Kidney epithelial cell (primary cell): Measurements from ENCODE around the gene GRIN1. TPM values are rescaled to one million over a fixed set of nuclear protein-coding genes. Genes with fewer than 3 reads are reported as not detected.
"Not testable (repeated sequence)": the region's sequence is repeated elsewhere in the genome, so short reads cannot be mapped to it uniquely, and the experiment has no call there.

Experiments
- DNase-seq: peaks from one replicate; pipeline ENCODE4 v3.0.0-alpha.2; 2010; ENCODE audit warnings: low read depth
- H3K27me3 ChIP-seq: 2 replicates; pipeline ENCODE4 v1.6.0; 2011; ENCODE audit warnings: low read length; ENCODE audit not compliant: control insufficient read depth, insufficient read depth
- H3K36me3 ChIP-seq: 2 replicates; pipeline ENCODE4 v1.5.1; 2011; ENCODE audit warnings: low read length; ENCODE audit not compliant: control insufficient read depth, insufficient read depth
- H3K4me3 ChIP-seq: 2 replicates; pipeline ENCODE4 v1.5.1; 2011; ENCODE audit warnings: low read depth, mild to moderate bottlenecking, control low read depth, low read length
- total RNA-seq: library from RNA; depleted of rRNA; stranded (reverse); fragments of >200 nt; gene quantifications from 2 replicates; pipeline ENCODE4 v1.2.3, GENCODE V29; 2015
- TF ChIP-seq, protein P1 (sequence below): IDR thresholded peaks from 2 replicates; pipeline ENCODE4 v1.5.1; 2011; ENCODE audit warnings: mild to moderate bottlenecking, moderate library complexity, low read length, control low read depth, inconsistent platforms; ENCODE audit not compliant: insufficient read depth, poor library complexity, severe bottlenecking

Gene GRIN1
- total RNA-seq, 1 donor from 2014 or later = 0.04 TPM

DNA sequence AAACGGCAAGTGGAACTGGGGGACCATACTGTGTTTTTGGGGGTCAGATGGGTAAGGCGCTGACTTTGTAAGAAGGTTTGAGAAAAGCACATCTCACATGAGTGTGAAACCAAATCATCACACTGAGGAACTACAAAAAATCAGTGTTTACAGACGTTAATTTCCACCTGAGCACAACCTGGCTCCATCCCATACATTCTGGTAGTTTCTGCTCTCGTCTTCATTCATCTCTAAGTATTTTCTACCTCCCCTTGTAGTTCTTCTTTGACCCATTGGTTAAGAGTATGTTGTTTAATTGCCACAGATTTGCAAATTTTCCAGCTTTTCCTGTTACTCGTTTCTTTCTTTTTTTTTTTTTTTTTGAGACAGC lies 15.5 kb upstream of the GRIN1 start:
- no peaks in the 10 kb centered on the region for H3K27me3 ChIP-seq
- TF ChIP-seq, protein P1, sequence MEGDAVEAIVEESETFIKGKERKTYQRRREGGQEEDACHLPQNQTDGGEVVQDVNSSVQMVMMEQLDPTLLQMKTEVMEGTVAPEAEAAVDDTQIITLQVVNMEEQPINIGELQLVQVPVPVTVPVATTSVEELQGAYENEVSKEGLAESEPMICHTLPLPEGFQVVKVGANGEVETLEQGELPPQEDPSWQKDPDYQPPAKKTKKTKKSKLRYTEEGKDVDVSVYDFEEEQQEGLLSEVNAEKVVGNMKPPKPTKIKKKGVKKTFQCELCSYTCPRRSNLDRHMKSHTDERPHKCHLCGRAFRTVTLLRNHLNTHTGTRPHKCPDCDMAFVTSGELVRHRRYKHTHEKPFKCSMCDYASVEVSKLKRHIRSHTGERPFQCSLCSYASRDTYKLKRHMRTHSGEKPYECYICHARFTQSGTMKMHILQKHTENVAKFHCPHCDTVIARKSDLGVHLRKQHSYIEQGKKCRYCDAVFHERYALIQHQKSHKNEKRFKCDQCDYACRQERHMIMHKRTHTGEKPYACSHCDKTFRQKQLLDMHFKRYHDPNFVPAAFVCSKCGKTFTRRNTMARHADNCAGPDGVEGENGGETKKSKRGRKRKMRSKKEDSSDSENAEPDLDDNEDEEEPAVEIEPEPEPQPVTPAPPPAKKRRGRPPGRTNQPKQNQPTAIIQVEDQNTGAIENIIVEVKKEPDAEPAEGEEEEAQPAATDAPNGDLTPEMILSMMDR = no peak
- H3K36me3 ChIP-seq = no peaks in the 10 kb centered on the region
- no peak for DNase-seq
- H3K4me3 ChIP-seq = no peak overlapping the region

DNA sequence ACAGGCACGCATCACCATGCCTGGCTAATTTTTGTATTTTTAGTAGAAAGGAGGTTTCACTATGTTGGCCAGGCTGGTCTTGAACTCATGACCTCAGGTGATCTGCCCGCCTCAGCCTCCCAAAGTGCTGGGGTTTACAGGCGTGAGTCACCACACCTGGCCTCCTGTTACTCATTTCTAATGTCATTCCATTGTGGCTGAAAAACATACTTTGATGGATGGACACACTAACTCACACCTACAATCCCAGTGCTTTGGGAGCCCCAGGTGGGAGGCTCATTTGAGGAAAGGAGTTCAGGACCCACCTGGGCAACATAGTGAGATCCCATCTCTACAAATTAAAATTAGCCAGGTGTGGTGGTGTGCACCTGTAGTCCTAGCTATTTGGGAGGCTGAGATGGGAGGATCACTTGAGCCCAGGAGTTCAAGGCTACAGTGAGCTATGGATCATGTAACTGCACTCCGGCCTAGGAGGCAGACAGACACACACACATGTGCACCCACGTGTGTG lies 14.9 kb upstream of the GRIN1 start:
- not testable (repeated sequence) for H3K4me3 ChIP-seq, DNase-seq, H3K27me3 ChIP-seq, H3K36me3 ChIP-seq

DNA sequence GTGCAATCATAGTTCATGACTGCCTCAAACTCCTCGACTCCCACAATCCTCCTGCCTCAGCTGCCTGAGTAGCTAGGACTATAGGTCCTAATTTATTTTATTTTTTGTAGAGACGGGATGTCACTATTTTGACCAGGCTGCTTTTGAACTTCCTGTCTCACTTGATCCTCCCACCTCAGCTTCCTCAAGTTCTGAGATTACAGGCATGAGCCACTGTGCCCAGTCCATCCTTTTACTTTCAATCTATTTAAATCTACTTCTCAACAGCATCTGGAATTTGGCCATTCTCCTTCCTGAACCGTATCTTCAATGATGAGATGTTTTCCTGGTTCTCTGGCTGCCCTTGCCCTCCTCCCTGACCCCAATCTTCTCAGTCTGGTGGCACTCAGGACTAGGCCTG lies 12.2 kb upstream of the GRIN1 start:
- no peak for DNase-seq
- Histone ChIP-seq H3K36me3 (no peaks in the 10 kb centered on the region), H3K4me3 (no peak overlapping the region), H3K27me3 (no peaks in the 10 kb centered on the region)
- TF ChIP-seq, protein P1 = no peak

DNA sequence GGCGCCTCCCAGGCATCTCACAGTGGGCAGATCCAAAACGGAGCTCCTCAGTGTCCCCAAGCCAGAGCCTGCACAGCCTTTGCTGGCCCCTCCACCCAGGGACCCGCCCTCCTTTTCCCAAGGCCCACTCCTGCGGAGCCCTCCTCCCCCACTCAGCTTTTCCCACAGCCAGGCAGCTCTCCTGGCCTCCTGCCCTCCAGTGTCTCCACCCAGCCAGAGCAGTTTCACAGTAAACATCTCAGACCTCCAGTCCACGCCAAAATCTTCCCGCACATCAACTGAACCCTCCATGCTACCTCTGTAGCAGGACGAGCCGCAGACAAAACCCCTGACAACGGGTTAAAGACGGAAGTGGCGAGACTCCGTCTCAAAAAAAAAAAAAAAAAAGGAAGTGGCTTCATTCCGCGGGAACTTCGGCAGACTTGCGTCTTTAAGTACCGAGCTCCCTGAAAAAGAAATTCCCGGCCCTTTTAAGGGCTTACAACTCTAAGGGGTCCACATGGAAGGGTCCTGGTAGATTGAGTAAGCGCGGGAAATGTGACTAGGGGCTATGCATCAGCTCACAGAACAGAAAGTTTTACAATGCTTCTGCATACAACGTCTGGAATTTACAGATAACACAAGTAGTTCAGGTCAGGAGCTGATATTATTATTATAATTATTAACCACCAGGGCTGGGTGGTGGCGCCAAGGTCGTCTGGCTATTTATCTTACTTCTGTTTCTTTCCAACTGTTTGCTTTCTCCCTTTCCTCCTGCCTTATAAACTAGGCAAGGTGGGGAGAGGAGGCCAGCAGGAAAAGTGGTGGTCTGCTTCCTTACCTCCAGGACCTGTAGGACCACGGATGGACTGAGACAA lies 11.4 kb upstream of the GRIN1 start:
- no peak overlapping the region for H3K4me3 ChIP-seq
- no peak for DNase-seq
- no peaks in the 10 kb centered on the region for H3K27me3 ChIP-seq
- no peaks in the 10 kb centered on the region for H3K36me3 ChIP-seq
- TF ChIP-seq, protein P1 = no peak

DNA sequence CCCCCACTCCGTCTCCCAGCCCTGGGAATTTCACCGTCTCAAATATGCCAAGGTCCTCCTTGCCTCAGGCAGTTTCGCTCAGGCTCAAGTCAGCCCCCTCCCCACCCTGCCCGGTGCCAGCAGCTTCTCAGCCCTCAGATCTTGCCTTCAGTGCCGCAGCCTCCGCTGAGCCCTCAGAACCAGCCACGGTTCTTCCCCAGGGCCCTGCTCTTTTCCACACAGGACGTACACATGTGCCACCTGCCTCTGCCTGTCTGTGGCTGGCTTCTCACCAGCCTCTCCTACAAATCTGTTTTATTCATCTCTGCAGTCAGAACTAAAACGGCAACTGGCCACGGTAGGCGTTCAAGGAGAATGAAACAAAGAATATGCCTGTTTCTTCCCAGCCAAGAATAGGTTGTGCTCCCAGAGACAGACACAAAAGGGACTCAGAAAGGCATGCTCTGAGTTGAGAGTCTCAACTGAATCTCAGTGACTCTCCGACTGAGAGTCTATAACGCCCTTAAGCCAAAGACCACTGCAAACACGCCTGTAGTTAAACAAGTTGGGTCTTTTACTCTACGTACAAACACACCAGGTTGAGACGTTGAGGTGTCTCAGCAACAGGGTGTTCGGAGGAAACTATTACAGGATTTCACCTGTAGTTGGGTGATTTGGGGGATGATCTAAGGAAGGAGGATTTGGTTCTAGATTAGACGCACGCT lies 10.6 kb upstream of the GRIN1 start:
- TF ChIP-seq, protein P1 = no peak

DNA sequence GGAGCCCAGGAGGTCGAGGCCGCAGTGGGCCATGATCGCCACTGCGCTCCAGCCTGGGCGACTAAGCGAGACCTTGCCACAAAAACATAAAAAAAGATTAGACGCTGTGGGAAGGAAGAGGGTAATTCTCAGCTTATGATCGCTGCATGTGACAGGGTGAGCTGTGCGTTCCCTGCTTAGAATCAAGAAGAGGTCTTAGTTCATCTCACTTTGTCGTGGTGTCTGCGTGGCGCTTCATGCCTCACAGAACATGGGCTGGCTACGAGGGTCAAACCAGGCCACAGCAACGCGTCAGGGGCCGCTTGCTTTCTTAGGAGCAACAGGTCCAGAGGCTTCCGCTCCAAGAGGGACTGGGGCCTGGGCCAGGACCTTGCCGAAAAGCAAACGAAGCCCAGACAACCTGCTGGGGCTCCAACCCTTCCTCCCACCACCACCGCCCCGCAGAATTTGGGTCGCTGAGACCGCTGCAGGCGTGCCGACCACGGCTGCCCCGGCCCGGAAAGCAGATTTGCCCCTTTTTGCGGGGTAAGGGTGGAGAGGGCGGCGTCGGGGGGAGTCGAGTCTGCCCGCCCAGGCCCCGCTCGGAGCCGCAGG lies 10.0 kb upstream of the GRIN1 start:
- Histone ChIP-seq H3K27me3 (no peaks in the 10 kb centered on the region), H3K36me3 (no peaks in the 10 kb centered on the region), H3K4me3 (peak overlapping the region; percentile 68)
- TF ChIP-seq, protein P1 = no peak
- no peak for DNase-seq

More for the DNA sequence above, 10.6 kb upstream of the GRIN1 start:
- no peaks in the 10 kb centered on the region for H3K36me3 ChIP-seq
- peak overlapping the region; percentile 68 for H3K4me3 ChIP-seq
- no peak for DNase-seq
- H3K27me3 ChIP-seq = no peaks in the 10 kb centered on the region
